Endodermal cell (in vitro differentiated cells): ENCODE data around the gene ST6GALNAC2. TPM values are rescaled to one million over a fixed set of nuclear protein-coding genes. Genes with fewer than 3 reads are reported as not detected.
"Not testable (repeated sequence)": the region's sequence is repeated elsewhere in the genome, so short reads cannot be mapped to it uniquely, and the experiment has no call there.

ENCODE experiments used
- DNase-seq: peaks from one replicate; pipeline ENCODE4 v3.0.0-alpha.2; 2017
- H3K27ac ChIP-seq: 2 replicates; pipeline ENCODE4 v1.5.1; 2013; ENCODE audit warnings: mild to moderate bottlenecking, low read depth, low read length, moderate library complexity
- H3K27me3 ChIP-seq: 2 replicates; pipeline ENCODE4 v1.6.1; 2013; ENCODE audit warnings: mild to moderate bottlenecking, low read length, moderate library complexity; ENCODE audit not compliant: insufficient read depth, control insufficient read depth, poor library complexity, severe bottlenecking
- H3K36me3 ChIP-seq: 2 replicates; pipeline ENCODE4 v1.7.0; 2013; ENCODE audit warnings: mild to moderate bottlenecking, low read length, moderate library complexity; ENCODE audit not compliant: control insufficient read depth, insufficient read depth
- H3K4me1 ChIP-seq: one replicate; pipeline ENCODE4 v1.7.0; 2013; ENCODE audit warnings: low read length; ENCODE audit not compliant: control insufficient read depth, insufficient read depth
- H3K4me3 ChIP-seq: 2 replicates; pipeline ENCODE4 v1.5.1; 2013; ENCODE audit warnings: mild to moderate bottlenecking, low read length, moderate library complexity
- H3K9ac ChIP-seq: 2 replicates; pipeline ENCODE4 v1.6.1; 2013; ENCODE audit warnings: mild to moderate bottlenecking, low read length, moderate library complexity; ENCODE audit not compliant: poor library complexity, severe bottlenecking; ENCODE audit errors: extremely low read depth
- H3K9me3 ChIP-seq: 2 replicates; pipeline ENCODE4 v1.6.1; 2013; ENCODE audit warnings: mild to moderate bottlenecking, low read length, moderate library complexity; ENCODE audit not compliant: control insufficient read depth
- H3K27ac Mint-ChIP-seq: 2 replicates; pipeline ENCODE4 v1.8.0; 2020; ENCODE audit warnings: mixed read lengths
- H3K27me3 Mint-ChIP-seq: 2 replicates; pipeline ENCODE4 v1.8.0; 2021; ENCODE audit warnings: mild to moderate bottlenecking, mixed read lengths; ENCODE audit not compliant: insufficient read depth
- H3K36me3 Mint-ChIP-seq: 2 replicates; pipeline ENCODE4 v1.8.0; 2020; ENCODE audit warnings: low read depth, mixed read lengths
- H3K4me1 Mint-ChIP-seq: 2 replicates; pipeline ENCODE4 v1.8.0; 2020; ENCODE audit warnings: mixed read lengths
- H3K4me3 Mint-ChIP-seq: 2 replicates; pipeline ENCODE4 v1.8.0; 2020; ENCODE audit warnings: mild to moderate bottlenecking, moderate library complexity, mixed read lengths
- H3K9me3 Mint-ChIP-seq: 2 replicates; pipeline ENCODE4 v1.8.0; 2020; ENCODE audit warnings: mild to moderate bottlenecking, mixed read lengths
- CTCF ChIP-seq: fragments of 200-600 bp; sonication (generic); conservative IDR thresholded peaks from 2 replicates; pipeline ENCODE4 v1.5.0; 2021; ENCODE audit warnings: antibody characterized with exemption, mild to moderate bottlenecking
- WGBS, 2 experiments: methylation state at CpG; one replicate each; pipeline versions ENCODE4 v1.1.5 to v1.1.7; 2013; ENCODE audit warnings: missing lambda C conversion rate in 2 of 2, mixed read lengths in 1 of 2; ENCODE audit not compliant: insufficient coverage in 1 of 2, insufficient read length in 1 of 2; 5-methylcytosine and 5-hydroxymethylcytosine counted together
- total RNA-seq, 2 donors: library from RNA; stranded (reverse); fragmentation: NEBNext Ultra II Directional in 1 of 2; extraction: Animal tissue kit (Norgen Biotek cat#: 25700) in 1 of 2; gene quantifications; 2 replicates in 1 of 2; 3 replicates in 1 of 2; pipeline ENCODE4 v1.2.1, GENCODE V29; 2021

ST6GALNAC2 gene
- total RNA-seq, 2 donors from 2014 or later = 15.1 to 26.9 TPM

- H3K36me3 Mint-ChIP-seq = no peaks in the 10 kb centered on the region
- Histone ChIP-seq H3K27ac (no peak overlapping the region), H3K27me3 (peaks cover 5% of the 10 kb centered on the region), H3K4me3 (no peak overlapping the region), H3K9me3 (no peaks in the 10 kb centered on the region), H3K9ac (no peak overlapping the region), H3K36me3 (no peaks in the 10 kb centered on the region), H3K4me1 (no peaks in the 10 kb centered on the region)
- no peak for DNase-seq
- H3K4me3 Mint-ChIP-seq = no peak overlapping the region
- 89 to 92% methylated on average over 8 to 14 of the region's 15 CpGs for WGBS, 2 experiments
- TF ChIP-seq CTCF = no peak
- no peak overlapping the region for H3K27ac Mint-ChIP-seq
- peaks cover 12% of the 10 kb centered on the region for H3K27me3 Mint-ChIP-seq
- peaks cover 12% of the 10 kb centered on the region for H3K4me1 Mint-ChIP-seq
- no peaks in the 10 kb centered on the region for H3K9me3 Mint-ChIP-seq
These were observed 57.5 kb downstream of the ST6GALNAC2 start for GRCh38 chr17:76528156-76528527.

DNA sequence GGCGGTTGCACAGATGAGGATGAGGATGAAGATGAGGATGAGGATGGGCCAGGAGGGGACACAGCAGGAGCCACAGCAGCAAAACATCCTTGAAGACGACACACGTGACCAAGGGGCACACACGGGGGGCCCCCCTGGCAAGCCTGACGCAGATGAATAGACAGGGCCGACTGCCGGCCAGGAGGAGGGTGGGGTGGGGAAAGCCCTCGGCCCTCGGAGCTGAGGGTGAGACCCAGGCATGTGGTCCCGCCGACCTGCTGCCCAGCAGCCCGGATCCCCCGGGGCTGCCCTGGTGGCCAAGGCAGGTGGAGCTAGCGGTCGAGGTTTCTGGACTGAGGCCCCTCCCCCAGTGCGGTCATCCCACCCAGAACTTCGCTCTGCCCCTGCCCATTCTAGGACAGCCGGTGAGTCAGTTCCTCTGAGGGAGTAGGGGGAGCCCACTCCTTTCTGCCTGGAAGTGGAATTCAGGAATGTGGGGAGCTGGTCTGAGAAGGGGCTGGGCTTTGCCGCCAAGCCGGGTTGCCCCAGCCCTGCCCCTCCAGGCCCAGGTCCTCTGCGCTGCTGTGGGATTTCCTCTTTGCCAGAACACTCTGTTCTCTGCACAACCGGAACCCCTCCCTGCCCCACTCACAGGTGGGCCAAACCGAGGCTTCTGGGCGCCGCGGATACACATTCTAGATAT, 58.1 kb downstream of the ST6GALNAC2 start:
- peaks cover 15% of the 10 kb centered on the region for H3K27me3 Mint-ChIP-seq
- Histone ChIP-seq H3K9me3 (no peaks in the 10 kb centered on the region), H3K36me3 (no peaks in the 10 kb centered on the region), H3K4me1 (no peaks in the 10 kb centered on the region), H3K27ac (no peak overlapping the region), H3K4me3 (no peak overlapping the region), H3K9ac (no peak overlapping the region), H3K27me3 (peaks cover 5% of the 10 kb centered on the region)
- H3K27ac Mint-ChIP-seq = no peak overlapping the region
- peak; percentile 61 for TF ChIP-seq CTCF
- peaks cover 13% of the 10 kb centered on the region for H3K4me1 Mint-ChIP-seq
- WGBS, 2 experiments = 50 to 65% methylated on average over 8 to 22 of the region's 26 CpGs
- no peaks in the 10 kb centered on the region for H3K9me3 Mint-ChIP-seq
- peak; percentile 94 for DNase-seq
- H3K36me3 Mint-ChIP-seq = no peaks in the 10 kb centered on the region
- H3K4me3 Mint-ChIP-seq = no peak overlapping the region

GRCh38 chr17:76527016-76527415, 58.6 kb downstream of the ST6GALNAC2 start:
- not testable (repeated sequence) for H3K9me3 ChIP-seq, H3K27ac ChIP-seq, H3K4me1 ChIP-seq, H3K27ac Mint-ChIP-seq, H3K9ac ChIP-seq, H3K9me3 Mint-ChIP-seq, H3K4me3 Mint-ChIP-seq, H3K4me3 ChIP-seq, H3K36me3 Mint-ChIP-seq, H3K36me3 ChIP-seq, H3K27me3 ChIP-seq, DNase-seq
- H3K27me3 Mint-ChIP-seq = peaks cover 15% of the 10 kb centered on the region
- 88 to 89% methylated on average over 5 to 7 of the region's 9 CpGs for WGBS, 2 experiments
- H3K4me1 Mint-ChIP-seq = peaks cover 13% of the 10 kb centered on the region

- WGBS, 2 experiments = 82 to 86% methylated on average over 5 to 7 of the region's 8 CpGs
- DNase-seq, H3K27me3 ChIP-seq, H3K27ac Mint-ChIP-seq, H3K4me1 ChIP-seq, H3K9me3 Mint-ChIP-seq, H3K36me3 Mint-ChIP-seq, H3K4me3 ChIP-seq, H3K9ac ChIP-seq, H3K4me3 Mint-ChIP-seq, H3K36me3 ChIP-seq, H3K27ac ChIP-seq, H3K9me3 ChIP-seq: not testable (repeated sequence)
- H3K4me1 Mint-ChIP-seq = peaks cover 13% of the 10 kb centered on the region
- H3K27me3 Mint-ChIP-seq = peaks cover 15% of the 10 kb centered on the region
These were observed 60.2 kb downstream of the ST6GALNAC2 start for GRCh38 chr17:76525513-76525833.
